DOHH2 (cell line): Measurements from ENCODE around the gene SCN4A.

Experiments used
- H3F3A ChIP-seq: fragments of 200-600 bp; sonication (generic), shearing (Covaris generic); 2 replicates; pipeline ENCODE4 v1.6.0; 2016; ENCODE audit warnings: antibody characterized with exemption, mild to moderate bottlenecking; ENCODE audit not compliant: control insufficient read depth, insufficient read depth
- H3K27ac ChIP-seq: fragments of 200-600 bp; sonication (generic); 2 replicates; pipeline ENCODE4 v1.5.1; 2014; ENCODE audit warnings: low read depth, mild to moderate bottlenecking, low read length, moderate library complexity
- H3K27me3 ChIP-seq: fragments of 200-600 bp; sonication (generic); 2 replicates; pipeline ENCODE4 v1.6.1; 2014; ENCODE audit warnings: mild to moderate bottlenecking, low read length, mixed read lengths; ENCODE audit not compliant: control insufficient read depth
- H3K36me3 ChIP-seq: fragments of 200-600 bp; sonication (generic); 2 replicates; pipeline ENCODE4 v1.6.1; 2014; ENCODE audit warnings: mild to moderate bottlenecking, low read length, moderate library complexity, mixed read lengths; ENCODE audit not compliant: control insufficient read depth
- H3K4me1 ChIP-seq: fragments of 200-600 bp; sonication (generic); 2 replicates; pipeline ENCODE4 v1.6.1; 2014; ENCODE audit warnings: mild to moderate bottlenecking, low read length, mixed read lengths; ENCODE audit not compliant: control insufficient read depth
- H3K4me2 ChIP-seq: fragments of 200-600 bp; sonication (generic); 2 replicates; pipeline ENCODE4 v1.6.0; 2014; ENCODE audit warnings: mild to moderate bottlenecking, low read length, moderate library complexity
- H3K4me3 ChIP-seq: fragments of 200-600 bp; sonication (generic); 2 replicates; pipeline ENCODE4 v1.5.1; 2014; ENCODE audit warnings: mild to moderate bottlenecking, low read length, mixed read lengths
- H3K79me2 ChIP-seq: fragments of 200-600 bp; sonication (generic); 2 replicates; pipeline ENCODE4 v1.6.1; 2014; ENCODE audit warnings: mild to moderate bottlenecking, low read length, mixed read lengths; ENCODE audit not compliant: control insufficient read depth
- H3K9me2 ChIP-seq: fragments of 200-600 bp; sonication (generic); replicated peaks from 2 replicates; pipeline ENCODE4 v1.6.1; 2014; ENCODE audit warnings: mild to moderate bottlenecking, low read length, mixed read lengths; ENCODE audit not compliant: control insufficient read depth
- H3K9me3 ChIP-seq: fragments of 200-600 bp; sonication (generic); 2 replicates; pipeline ENCODE4 v1.6.1; 2014; ENCODE audit warnings: antibody characterized with exemption, low read length, mixed read lengths; ENCODE audit not compliant: control insufficient read depth, insufficient read depth
- H4K20me1 ChIP-seq: fragments of 200-600 bp; sonication (generic); 2 replicates; pipeline ENCODE4 v1.6.0; 2014; ENCODE audit warnings: low read depth, mild to moderate bottlenecking, antibody characterized with exemption, low read length, moderate library complexity; ENCODE audit not compliant: control insufficient read depth, insufficient read depth
- EZH2phosphoT487 ChIP-seq: fragments of 200-600 bp; sonication (generic); IDR thresholded peaks from 2 replicates; pipeline ENCODE4 v1.6.1; 2017; ENCODE audit warnings: borderline replicate concordance, mild to moderate bottlenecking, antibody characterized with exemption, low read length, moderate library complexity, mixed read lengths
- TF ChIP-seq, protein P1 (sequence below): fragments of 200-600 bp; sonication (generic); IDR thresholded peaks from one replicate; pipeline ENCODE4 v1.5.1; 2014; ENCODE audit warnings: antibody characterized with exemption, mild to moderate bottlenecking, low read depth, low read length; ENCODE audit not compliant: poor library complexity, severe bottlenecking

The SCN4A gene

DNA sequence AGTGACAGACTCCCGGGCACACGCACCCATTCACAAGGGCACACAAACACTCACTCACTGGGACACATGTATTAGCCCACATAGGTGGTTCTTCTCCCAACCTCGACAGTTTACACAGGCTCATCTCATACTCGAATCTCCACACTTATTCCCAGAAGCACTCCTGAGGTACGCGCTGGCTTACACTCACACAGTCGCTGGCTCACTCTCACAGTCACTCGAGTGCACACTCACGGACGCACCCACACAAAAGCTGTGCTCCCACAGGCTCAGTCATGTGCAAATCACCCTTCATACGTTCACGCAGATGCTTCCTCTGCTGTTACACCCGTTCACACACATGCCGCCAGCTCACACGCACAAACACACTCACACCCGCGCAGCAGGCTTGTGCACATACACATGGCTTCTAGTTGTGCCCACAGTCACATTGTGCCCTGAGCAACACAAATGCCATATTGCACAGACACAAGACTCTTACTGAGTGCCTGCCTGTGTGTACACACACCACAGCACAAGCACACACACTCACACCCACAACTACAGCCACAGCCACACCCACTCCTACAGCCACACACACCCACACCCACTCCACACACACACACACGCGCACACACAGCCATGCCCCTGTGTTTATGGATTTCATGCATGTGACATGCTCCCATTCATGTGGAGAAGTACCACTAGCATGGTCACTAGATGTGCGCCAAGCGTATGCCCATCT lies 17.1 kb upstream of the SCN4A start:
- Histone ChIP-seq H3K79me2 (no peaks in the 10 kb centered on the region), H3K27ac (no peak overlapping the region), H3K9me2 (no peaks in the 10 kb centered on the region), H3K27me3 (peaks cover 24% of the 10 kb centered on the region), H3K4me2 (no peak overlapping the region), H3F3A (no peaks in the 10 kb centered on the region), H3K4me3 (no peak overlapping the region), H3K4me1 (peaks cover 5% of the 10 kb centered on the region), H4K20me1 (no peaks in the 10 kb centered on the region), H3K9me3 (no peaks in the 10 kb centered on the region), H3K36me3 (no peaks in the 10 kb centered on the region)
- TF ChIP-seq, protein P1, sequence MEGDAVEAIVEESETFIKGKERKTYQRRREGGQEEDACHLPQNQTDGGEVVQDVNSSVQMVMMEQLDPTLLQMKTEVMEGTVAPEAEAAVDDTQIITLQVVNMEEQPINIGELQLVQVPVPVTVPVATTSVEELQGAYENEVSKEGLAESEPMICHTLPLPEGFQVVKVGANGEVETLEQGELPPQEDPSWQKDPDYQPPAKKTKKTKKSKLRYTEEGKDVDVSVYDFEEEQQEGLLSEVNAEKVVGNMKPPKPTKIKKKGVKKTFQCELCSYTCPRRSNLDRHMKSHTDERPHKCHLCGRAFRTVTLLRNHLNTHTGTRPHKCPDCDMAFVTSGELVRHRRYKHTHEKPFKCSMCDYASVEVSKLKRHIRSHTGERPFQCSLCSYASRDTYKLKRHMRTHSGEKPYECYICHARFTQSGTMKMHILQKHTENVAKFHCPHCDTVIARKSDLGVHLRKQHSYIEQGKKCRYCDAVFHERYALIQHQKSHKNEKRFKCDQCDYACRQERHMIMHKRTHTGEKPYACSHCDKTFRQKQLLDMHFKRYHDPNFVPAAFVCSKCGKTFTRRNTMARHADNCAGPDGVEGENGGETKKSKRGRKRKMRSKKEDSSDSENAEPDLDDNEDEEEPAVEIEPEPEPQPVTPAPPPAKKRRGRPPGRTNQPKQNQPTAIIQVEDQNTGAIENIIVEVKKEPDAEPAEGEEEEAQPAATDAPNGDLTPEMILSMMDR, result no peak
- no peak for TF ChIP-seq EZH2phosphoT487

DNA sequence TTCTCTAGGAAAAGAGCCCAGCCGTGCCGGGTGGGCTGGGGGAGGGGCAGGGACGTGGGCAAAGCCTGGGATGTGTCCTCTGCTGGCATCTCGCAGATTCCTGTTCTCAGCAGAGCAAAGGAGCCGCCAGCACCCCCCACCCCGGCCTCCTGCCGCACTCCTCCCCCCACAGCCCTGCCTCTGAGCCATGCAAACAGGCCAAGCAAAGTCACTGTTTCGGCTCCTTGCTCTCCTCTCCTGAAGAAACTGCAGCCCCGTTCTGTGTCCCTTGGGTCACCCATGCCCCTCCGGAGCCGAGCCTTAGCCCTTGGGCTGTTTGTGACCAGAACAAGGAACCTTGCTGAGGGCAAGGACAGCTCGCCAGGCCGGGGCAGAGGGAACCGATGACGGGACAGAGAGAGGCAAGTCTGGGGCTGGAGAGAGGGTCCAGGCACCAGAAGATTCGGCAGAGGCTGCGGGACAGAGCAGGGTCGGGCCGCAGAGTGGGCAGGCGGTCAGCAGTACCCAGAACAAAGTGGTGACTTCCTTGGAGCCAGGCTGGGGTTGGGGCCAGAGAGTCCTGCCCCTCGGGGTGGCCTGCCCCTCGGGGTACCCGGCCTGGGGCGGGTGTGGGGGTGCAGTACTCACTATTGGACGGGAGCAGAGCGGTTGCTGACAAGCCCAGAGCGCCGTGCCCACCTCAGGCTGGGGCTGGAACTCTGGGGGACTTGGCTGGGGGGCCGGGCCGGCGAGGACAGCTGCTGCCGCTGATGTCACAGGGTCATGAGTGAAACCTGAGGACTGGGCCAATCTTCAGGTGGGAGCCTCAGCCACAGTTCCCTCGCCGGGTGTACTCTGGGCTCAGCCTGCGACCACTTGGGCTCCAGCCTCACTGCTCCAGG lies 16.3 kb upstream of the SCN4A start:
- H3K27ac ChIP-seq, result no peak overlapping the region
- H3K4me2 ChIP-seq, result no peak overlapping the region
- peaks cover 21% of the 10 kb centered on the region for H3K27me3 ChIP-seq
- H3K4me3 ChIP-seq, result no peak overlapping the region
- peaks cover 5% of the 10 kb centered on the region for H3K4me1 ChIP-seq
- H3K9me3 ChIP-seq, result no peaks in the 10 kb centered on the region
- no peaks in the 10 kb centered on the region for H3K79me2 ChIP-seq
- TF ChIP-seq EZH2phosphoT487, result no peak
- H3K36me3 ChIP-seq, result no peaks in the 10 kb centered on the region
- no peaks in the 10 kb centered on the region for H3K9me2 ChIP-seq
- H3F3A ChIP-seq, result no peaks in the 10 kb centered on the region
- no peaks in the 10 kb centered on the region for H4K20me1 ChIP-seq

DNA sequence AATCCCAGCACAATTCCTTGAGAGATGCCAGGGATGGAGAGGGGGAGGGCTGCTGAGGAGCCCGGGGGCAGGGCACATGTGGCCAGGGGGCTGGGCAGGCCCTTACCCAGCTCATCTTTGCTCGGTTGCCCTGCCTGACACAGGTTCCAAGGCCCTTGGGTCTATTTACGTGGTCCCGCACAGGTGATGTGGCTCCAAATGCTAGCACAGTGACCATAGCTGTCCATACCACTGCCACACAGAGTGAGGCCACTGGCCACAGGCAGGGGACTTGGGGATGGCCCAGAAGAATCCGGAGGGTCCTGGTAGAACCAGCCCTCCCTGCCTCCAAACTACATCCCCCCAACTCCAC lies 15.4 kb upstream of the SCN4A start:
- Histone ChIP-seq H3K79me2 (no peaks in the 10 kb centered on the region), H3K4me1 (peaks cover 5% of the 10 kb centered on the region), H3K9me2 (no peaks in the 10 kb centered on the region), H3K36me3 (no peaks in the 10 kb centered on the region), H3K4me2 (no peak overlapping the region), H3F3A (no peaks in the 10 kb centered on the region), H3K9me3 (no peaks in the 10 kb centered on the region), H3K27ac (no peak overlapping the region), H4K20me1 (no peaks in the 10 kb centered on the region), H3K27me3 (peaks cover 16% of the 10 kb centered on the region), H3K4me3 (no peak overlapping the region)
- TF ChIP-seq, protein P1, result no peak
- no peak for TF ChIP-seq EZH2phosphoT487
